T-cell (primary cell): ENCODE measurements around the gene GFRA1. TPM values are rescaled to one million over a fixed set of nuclear protein-coding genes. Genes with fewer than 3 reads are reported as not detected.

Experiments used
- ATAC-seq, 4 experiments: fragments of 200-7000 bp in 3 of 4; fragments of 150-1000 bp in 1 of 4; cut with Tn5 transposase; replicated peaks in 1 of 4; 1 replicate in 3 of 4; 2 replicates in 1 of 4; pipeline ENCODE4 v1.10.0; 2021; ENCODE audit warnings: moderate library complexity in 3 of 4, mild to moderate bottlenecking in 2 of 4, moderate number of reproducible peaks in 1 of 4
- CTCF ChIA-PET, 2 donors: fragments of 300-600 bp; sonication (Branson Sonifier 250); formaldehyde crosslinking; loops; one replicate each; lab custom pipeline; 2022; ENCODE audit warnings: antibody characterized with exemption in 2 of 2; lab: Charles Lee
- POLR2A ChIA-PET, 2 donors: fragments of 300-600 bp; sonication (Branson Sonifier 250); formaldehyde crosslinking; loops; one replicate each; lab custom pipeline; 2022; ENCODE audit warnings: antibody characterized with exemption in 2 of 2; lab: Charles Lee
- DNase-seq, 35 experiments: peaks; one replicate each; pipeline versions ENCODE4 v3.0.0 to v3.0.0-alpha.2; 2013 to 2023
- H3K27ac ChIP-seq: one replicate; pipeline ENCODE4 v1.5.1; 2013; ENCODE audit warnings: low read length
- H3K27me3 ChIP-seq, 2 experiments: replicated peaks in 1 of 2; 1 replicate in 1 of 2; 2 replicates in 1 of 2; pipeline versions ENCODE4 v1.6.1 to v1.7.0; 2013; ENCODE audit warnings: low read length in 1 of 2, mixed read lengths in 1 of 2; ENCODE audit not compliant: control insufficient read depth in 2 of 2, insufficient read depth in 2 of 2; ENCODE audit errors: extremely low read depth in 1 of 2
- H3K36me3 ChIP-seq, 2 donors: 1 replicate in 1 of 2; 2 replicates in 1 of 2; pipeline versions ENCODE4 v1.6.1 to v1.7.0; 2013; ENCODE audit warnings: low read length in 1 of 2; ENCODE audit not compliant: control insufficient read depth in 2 of 2, insufficient read depth in 1 of 2; ENCODE audit errors: extremely low read depth in 1 of 2
- H3K4me1 ChIP-seq, 2 experiments: 1 replicate in 1 of 2; 2 replicates in 1 of 2; pipeline versions ENCODE4 v1.6.1 to v1.7.0; 2013; ENCODE audit warnings: low read length in 2 of 2, mixed read lengths in 1 of 2; ENCODE audit not compliant: insufficient read depth in 2 of 2, control insufficient read depth in 1 of 2; ENCODE audit errors: extremely low read depth in 1 of 2
- H3K4me3 ChIP-seq, 2 donors: 1 replicate in 1 of 2; 2 replicates in 1 of 2; pipeline versions ENCODE4 v1.5.1 to v1.7.0; 2013; ENCODE audit warnings: mild to moderate bottlenecking in 2 of 2, low read length in 1 of 2, moderate library complexity in 1 of 2; ENCODE audit not compliant: control insufficient read depth in 1 of 2; ENCODE audit errors: extremely low read depth in 1 of 2
- H3K9me3 ChIP-seq: 2 replicates; pipeline ENCODE4 v1.7.0; 2013
- H3K27ac Mint-ChIP-seq, 2 donors: one replicate each; pipeline ENCODE4 v1.8.0; 2020 to 2021; ENCODE audit warnings: mild to moderate bottlenecking in 2 of 2, mixed read lengths in 2 of 2
- H3K27me3 Mint-ChIP-seq, 2 donors: one replicate each; pipeline ENCODE4 v1.8.0; 2021 to 2022; ENCODE audit warnings: mixed read lengths in 2 of 2
- H3K36me3 Mint-ChIP-seq: one replicate; pipeline ENCODE4 v1.8.0; 2021; ENCODE audit warnings: mixed read lengths
- H3K4me1 Mint-ChIP-seq, 3 donors: one replicate each; pipeline ENCODE4 v1.8.0; 2020 to 2022; ENCODE audit warnings: mixed read lengths in 3 of 3, mild to moderate bottlenecking in 1 of 3
- H3K4me3 Mint-ChIP-seq, 3 donors: one replicate each; pipeline ENCODE4 v1.8.0; 2020 to 2022; ENCODE audit warnings: mild to moderate bottlenecking in 3 of 3, mixed read lengths in 3 of 3, moderate library complexity in 3 of 3
- H3K9me3 Mint-ChIP-seq, 3 donors: one replicate each; pipeline ENCODE4 v1.8.0; 2020 to 2022; ENCODE audit warnings: mixed read lengths in 3 of 3
- WGBS: methylation state at CpG from one replicate; pipeline ENCODE4 v1.1.5; 2013; ENCODE audit warnings: missing lambda C conversion rate; ENCODE audit not compliant: insufficient coverage; 5-methylcytosine and 5-hydroxymethylcytosine counted together
- total RNA-seq, 35 experiments: library from RNA in 6 of 35; stranded (reverse) in 6 of 35; fragments of 120-200 nt in 1 of 35; gene quantifications; one replicate each; pipeline versions ENCODE4 v1.2.1 to v1.2.4 and lab custom pipeline; 2013 to 2026

The GFRA1 gene
- total RNA-seq, 5 donors from 2014 or later (not counting 1 experiment from before 2014, with no cell fraction given) = 0.03 to 0.25 (median 0.20) TPM; not detected in 2

GRCh38 chr10:116287906-116288501 is 15.0 kb upstream of the GFRA1 start:
- Mint-ChIP-seq H3K4me3 (no peak overlapping the region), H3K36me3 (no peaks in the 10 kb centered on the region), H3K27me3 (peaks cover 0 to 3% of the 10 kb centered on the region in 2 donors), H3K4me1 (no peaks in the 10 kb centered on the region), H3K27ac (no peak overlapping the region), H3K9me3 (peaks cover 0 to 6% (median 2%) of the 10 kb centered on the region in 3 donors)
- ChIA-PET CTCF (interaction anchor here in 1 of 2 donors (0.6 kb wide), 1 partner anchor 1117 kb away, joined by 3 read pairs; no protein-coding TSS in a partner anchor), POLR2A (no interaction called here)
- Histone ChIP-seq H3K27ac (no peak overlapping the region), H3K4me3 (no peak overlapping the region), H3K4me1 (peaks cover 0 to 2% of the 10 kb centered on the region in 2 experiments), H3K36me3 (no peaks in the 10 kb centered on the region), H3K27me3 (peaks cover 0 to 2% of the 10 kb centered on the region in 2 experiments), H3K9me3 (no peaks in the 10 kb centered on the region)
- 0% methylated on average over 1 of the region's 1 CpG for WGBS
- ATAC-seq (no peak), DNase-seq (peak in 1 of 35 experiments; percentile 34)

- Histone ChIP-seq H3K36me3 (no peaks in the 10 kb centered on the region), H3K27ac (no peak overlapping the region), H3K4me1 (peaks cover 0 to 2% of the 10 kb centered on the region in 2 experiments), H3K4me3 (no peak overlapping the region), H3K27me3 (peaks cover 0 to 2% of the 10 kb centered on the region in 2 experiments), H3K9me3 (no peaks in the 10 kb centered on the region)
- H3K4me3 Mint-ChIP-seq = no peak overlapping the region
- peaks cover 0 to 3% (median 2%) of the 10 kb centered on the region in 3 donors for H3K9me3 Mint-ChIP-seq
- no peaks in the 10 kb centered on the region for H3K36me3 Mint-ChIP-seq
- H3K27ac Mint-ChIP-seq = no peak overlapping the region
- no peak for DNase-seq
- WGBS = no CpG with 5 or more reads among the region's 9 CpGs
- ChIA-PET POLR2A (no interaction called here), CTCF (no interaction called here)
- no peak for ATAC-seq
- H3K4me1 Mint-ChIP-seq = no peaks in the 10 kb centered on the region
- no peaks in the 10 kb centered on the region for H3K27me3 Mint-ChIP-seq
Observed at GRCh38 chr10:116286626-116287200, 13.7 kb upstream of the GFRA1 start.

- ChIA-PET POLR2A (no interaction called here), CTCF (no interaction called here)
- Histone ChIP-seq H3K4me1 (no peaks in the 10 kb centered on the region), H3K4me3 (no peak overlapping the region), H3K27me3 (peaks cover 2 to 3% of the 10 kb centered on the region in 2 experiments), H3K9me3 (no peaks in the 10 kb centered on the region), H3K36me3 (no peaks in the 10 kb centered on the region), H3K27ac (no peak overlapping the region)
- H3K27me3 Mint-ChIP-seq = peaks cover 3 to 10% of the 10 kb centered on the region in 2 donors
- H3K4me1 Mint-ChIP-seq = no peaks in the 10 kb centered on the region
- ATAC-seq (no peak), DNase-seq (no peak)
- 100% methylated on average over 1 of the region's 3 CpGs for WGBS
- H3K27ac Mint-ChIP-seq = no peak overlapping the region
- peaks cover 0 to 3% (median 0%) of the 10 kb centered on the region in 3 donors for H3K9me3 Mint-ChIP-seq
- no peak overlapping the region for H3K4me3 Mint-ChIP-seq
- H3K36me3 Mint-ChIP-seq = no peaks in the 10 kb centered on the region
Observed at GRCh38 chr10:116281775-116282174, 8.8 kb upstream of the GFRA1 start.

- Mint-ChIP-seq H3K4me1 (peaks cover 0 to 3% (median 2%) of the 10 kb centered on the region in 3 donors), H3K9me3 (peaks cover 0 to 3% (median 0%) of the 10 kb centered on the region in 3 donors), H3K27ac (no peak overlapping the region), H3K4me3 (no peak overlapping the region), H3K36me3 (no peaks in the 10 kb centered on the region), H3K27me3 (peaks cover 18 to 33% of the 10 kb centered on the region in 2 donors)
- Histone ChIP-seq H3K36me3 (no peaks in the 10 kb centered on the region), H3K27ac (no peak overlapping the region), H3K4me1 (peaks cover 0 to 5% of the 10 kb centered on the region in 2 experiments), H3K9me3 (no peaks in the 10 kb centered on the region), H3K27me3 (peaks cover 3 to 10% of the 10 kb centered on the region in 2 experiments), H3K4me3 (no peak overlapping the region)
- DNase-seq (no peak), ATAC-seq (no peak)
- WGBS = 80% methylated on average over 3 of the region's 6 CpGs
- POLR2A ChIA-PET = no interaction called here
- CTCF ChIA-PET = no interaction called here
Observed at GRCh38 chr10:116278846-116279245, 5.8 kb upstream of the GFRA1 start.

GRCh38 chr10:116276981-116277380 is 4.0 kb upstream of the GFRA1 start:
- Histone ChIP-seq H3K27ac (no peak overlapping the region), H3K36me3 (no peaks in the 10 kb centered on the region), H3K4me1 (peaks cover 2 to 12% of the 10 kb centered on the region in 2 experiments), H3K9me3 (no peaks in the 10 kb centered on the region), H3K27me3 (peaks cover 10 to 27% of the 10 kb centered on the region in 2 experiments), H3K4me3 (no peak overlapping the region)
- ChIA-PET POLR2A (no interaction called here), CTCF (no interaction called here)
- no peak for DNase-seq
- Mint-ChIP-seq H3K9me3 (peaks cover 0 to 3% (median 0%) of the 10 kb centered on the region in 3 donors), H3K4me1 (peaks cover 0 to 8% (median 6%) of the 10 kb centered on the region in 3 donors), H3K27me3 (peaks cover 30 to 39% of the 10 kb centered on the region in 2 donors), H3K4me3 (no peak overlapping the region), H3K27ac (no peak overlapping the region), H3K36me3 (no peaks in the 10 kb centered on the region)
- no peak for ATAC-seq
- 100% methylated on average over 2 of the region's 3 CpGs for WGBS

GRCh38 chr10:116274064-116274904 is 1.3 kb upstream of the GFRA1 start:
- H3K27me3 Mint-ChIP-seq = peaks cover 46 to 48% of the 10 kb centered on the region in 2 donors
- H3K27ac ChIP-seq = no peak overlapping the region
- no peaks in the 10 kb centered on the region for H3K36me3 ChIP-seq

More at GRCh38 chr10:116274064-116274904, 1.3 kb upstream of the GFRA1 start:
- H3K36me3 Mint-ChIP-seq = no peaks in the 10 kb centered on the region
- WGBS = 2% methylated on average over 29 of the region's 49 CpGs
- no peaks in the 10 kb centered on the region for H3K9me3 ChIP-seq
- peaks cover 0 to 10% (median 8%) of the 10 kb centered on the region in 3 donors for H3K4me1 Mint-ChIP-seq
- ATAC-seq = no peak
- H3K9me3 Mint-ChIP-seq = peaks cover 0 to 3% (median 0%) of the 10 kb centered on the region in 3 donors
- H3K27me3 ChIP-seq = peaks cover 12 to 47% of the 10 kb centered on the region in 2 experiments
- no peak for DNase-seq
- ChIA-PET POLR2A (no interaction called here), CTCF (no interaction called here)
- H3K4me1 ChIP-seq = peaks cover 2 to 17% of the 10 kb centered on the region in 2 experiments
- peak overlapping the region in 1 of 3 donors; percentile 45 for H3K4me3 Mint-ChIP-seq
- H3K27ac Mint-ChIP-seq = no peak overlapping the region
- no peak overlapping the region for H3K4me3 ChIP-seq
